Stimulated activated naive CD4-positive, alpha-beta T cell (primary cell): ENCODE results near the gene RPN1.
"Not testable (repeated sequence)": the region's sequence is repeated elsewhere in the genome, so short reads cannot be mapped to it uniquely, and the experiment has no call there.

Source experiments
- DNase-seq, 6 experiments: peaks; one replicate each; lab custom pipeline; 2025; lab: John Stamatoyannopoulos, UW

Gene RPN1

DNA sequence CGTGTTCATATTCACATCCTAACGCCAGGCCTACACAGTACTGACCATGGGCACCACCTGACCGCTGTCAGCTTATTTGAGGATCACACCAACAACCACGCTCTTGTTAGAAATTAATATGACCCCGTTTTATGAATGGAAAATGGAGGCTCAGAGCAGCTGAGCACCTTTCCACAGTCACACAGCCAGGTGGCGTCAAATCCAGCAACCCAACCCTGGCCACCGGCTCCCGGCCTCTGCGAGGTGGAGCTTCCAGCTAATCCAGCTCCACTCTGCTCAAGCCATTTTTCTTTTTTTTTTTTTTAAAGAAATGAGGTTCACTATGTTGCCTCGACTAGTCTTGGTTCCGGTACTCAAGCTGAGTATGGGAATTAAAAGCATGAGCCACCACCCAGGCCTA lies 41.3 kb downstream of the RPN1 start:
- DNase-seq = no peak

DNA sequence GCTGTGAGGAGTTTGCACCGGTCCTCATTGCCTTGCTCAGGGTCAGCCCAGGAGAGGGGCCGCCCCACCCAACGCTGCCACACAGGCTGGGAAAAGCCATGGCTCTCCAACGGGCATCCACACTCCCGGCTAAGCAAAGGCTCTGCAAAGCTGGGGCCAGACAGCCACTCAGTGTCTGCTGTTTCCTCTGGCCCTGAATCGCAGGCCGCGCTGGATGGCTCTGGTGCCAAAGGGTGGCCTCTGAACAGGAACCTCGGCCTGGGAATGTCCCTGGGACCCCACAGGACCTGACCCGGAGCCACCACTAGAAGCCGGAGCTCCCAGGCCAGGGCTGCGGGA lies 42.9 kb downstream of the RPN1 start:
- DNase-seq = no peak

DNA sequence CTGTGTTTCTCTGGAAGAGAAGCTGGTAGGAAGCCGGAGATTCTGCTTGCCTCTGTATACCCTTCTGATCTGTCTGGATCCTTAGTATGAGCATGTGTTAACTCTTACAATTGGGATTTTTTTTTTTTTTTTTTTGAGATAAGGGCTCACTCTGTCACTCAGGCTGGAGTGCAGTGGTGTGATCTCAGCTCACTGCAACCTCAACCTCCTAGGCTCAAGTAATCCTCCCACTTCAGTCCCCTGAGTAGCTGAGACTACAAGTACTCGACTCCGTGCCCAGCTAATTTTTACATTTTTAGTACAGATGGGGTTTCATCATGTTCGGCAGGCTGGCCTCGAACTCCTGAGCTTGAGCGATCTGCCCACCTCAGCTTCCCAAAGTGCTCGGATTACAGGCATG lies 44.5 kb downstream of the RPN1 start:
- DNase-seq = no peak

DNA sequence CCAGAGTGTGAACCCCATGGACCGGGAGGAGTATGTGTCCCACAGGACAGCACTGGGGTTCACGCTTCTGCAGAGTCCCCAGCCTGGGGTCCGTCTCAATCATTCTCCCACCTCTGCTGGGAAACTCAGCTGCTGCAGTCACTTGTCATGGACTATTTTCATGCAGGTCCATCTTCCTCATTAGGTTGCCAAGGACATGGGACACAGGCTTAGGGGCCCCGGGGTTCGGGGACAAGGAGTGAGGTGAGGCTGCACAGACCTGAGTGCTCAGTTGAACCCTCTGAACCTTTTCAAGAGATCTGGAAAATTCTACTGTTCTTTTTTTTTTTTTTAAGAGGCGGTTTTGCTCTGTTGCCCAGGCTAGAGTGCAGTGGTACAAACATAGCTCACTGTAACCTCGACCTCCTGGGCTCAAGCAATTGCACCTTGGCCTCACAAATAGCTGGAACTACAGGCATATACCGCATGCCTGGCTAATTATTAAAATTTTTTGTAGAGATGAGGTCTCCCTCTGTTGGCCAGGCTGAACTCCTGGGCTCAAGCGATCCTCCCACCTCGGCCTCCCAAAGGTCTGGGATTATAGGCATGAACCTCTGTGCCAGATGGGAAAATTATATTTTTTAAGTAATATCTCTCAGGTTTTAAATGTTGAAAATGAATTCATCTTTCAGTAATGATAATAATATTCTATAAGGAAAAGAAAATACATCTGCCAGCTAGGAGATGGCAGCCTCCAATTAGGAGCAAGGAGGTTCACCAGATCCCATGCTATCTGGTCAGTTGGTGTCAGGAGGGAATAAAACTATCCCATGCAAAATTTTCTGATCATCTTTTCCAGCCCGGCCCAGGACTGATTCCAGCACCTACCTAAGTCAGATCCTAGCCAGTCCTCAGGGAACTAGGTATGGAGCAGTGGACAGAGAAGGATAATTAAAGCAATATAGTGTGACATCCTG lies 45.2 kb downstream of the RPN1 start:
- DNase-seq = no peak

DNA sequence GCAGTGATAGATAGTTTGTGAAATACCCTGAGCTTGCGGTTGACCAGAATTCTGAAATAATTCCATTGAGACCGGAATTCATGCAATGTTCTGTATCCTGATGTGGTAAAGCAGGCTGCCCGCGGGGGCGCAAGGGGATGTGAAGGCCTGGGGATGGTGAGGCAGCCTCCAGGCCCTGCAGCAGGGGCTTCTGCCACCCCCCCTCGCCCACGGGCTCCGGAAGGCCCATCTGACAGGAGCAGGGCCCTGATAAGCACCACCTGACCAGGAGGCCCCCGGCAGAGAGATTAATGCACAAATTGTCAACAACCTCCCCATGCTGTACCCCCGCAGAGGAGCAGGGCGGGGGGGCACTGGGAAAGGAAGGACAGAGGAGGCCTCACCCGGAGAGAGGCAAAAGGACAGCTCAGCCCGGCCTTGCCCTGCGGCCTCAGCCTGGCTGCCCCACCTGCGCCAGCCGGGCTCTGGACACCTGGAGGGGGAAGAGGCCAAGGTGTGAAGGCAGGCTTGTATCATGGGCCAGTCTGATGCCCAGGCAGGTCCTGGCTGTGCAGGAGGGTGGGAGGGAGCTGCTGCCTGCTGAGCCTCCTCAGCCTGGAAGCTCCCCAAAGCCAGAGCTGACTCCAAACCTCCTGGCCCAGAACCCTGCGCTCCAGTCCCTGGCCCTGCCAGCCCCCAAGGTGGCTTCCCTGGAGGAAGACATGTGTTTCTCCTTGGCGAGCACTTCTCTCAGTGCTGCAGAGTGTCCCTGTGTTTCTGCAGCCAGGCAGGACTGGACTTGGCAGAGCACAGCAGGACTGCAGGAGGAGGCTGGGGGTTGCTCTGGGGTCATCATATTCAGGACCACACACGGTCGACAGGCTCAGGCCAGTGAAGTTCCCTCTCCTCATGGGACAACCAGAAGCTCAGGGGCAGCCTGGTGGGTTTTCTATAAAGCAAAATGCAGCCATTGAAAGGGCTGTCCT lies 46.5 kb downstream of the RPN1 start:
- DNase-seq = no peak

DNA sequence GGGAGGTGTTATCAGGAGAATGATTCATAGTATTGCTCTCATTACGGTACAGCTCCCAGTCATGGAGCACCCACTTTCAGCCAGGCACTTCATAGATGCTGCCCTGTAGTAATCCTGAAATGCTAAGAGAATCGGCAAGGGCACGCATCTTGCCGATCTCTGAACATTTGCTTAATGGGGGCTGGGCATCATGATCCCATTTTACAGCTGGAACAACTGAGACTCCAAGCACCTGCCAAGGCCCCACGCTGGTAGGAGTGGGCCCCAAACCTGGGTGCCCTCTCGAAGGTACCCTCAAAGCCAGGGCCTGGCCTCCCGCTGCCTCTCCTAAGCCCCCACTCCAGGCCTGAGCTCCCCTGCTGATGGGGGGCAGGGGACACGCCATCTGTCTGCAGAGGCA lies 47.3 kb downstream of the RPN1 start:
- DNase-seq = no peak

DNA sequence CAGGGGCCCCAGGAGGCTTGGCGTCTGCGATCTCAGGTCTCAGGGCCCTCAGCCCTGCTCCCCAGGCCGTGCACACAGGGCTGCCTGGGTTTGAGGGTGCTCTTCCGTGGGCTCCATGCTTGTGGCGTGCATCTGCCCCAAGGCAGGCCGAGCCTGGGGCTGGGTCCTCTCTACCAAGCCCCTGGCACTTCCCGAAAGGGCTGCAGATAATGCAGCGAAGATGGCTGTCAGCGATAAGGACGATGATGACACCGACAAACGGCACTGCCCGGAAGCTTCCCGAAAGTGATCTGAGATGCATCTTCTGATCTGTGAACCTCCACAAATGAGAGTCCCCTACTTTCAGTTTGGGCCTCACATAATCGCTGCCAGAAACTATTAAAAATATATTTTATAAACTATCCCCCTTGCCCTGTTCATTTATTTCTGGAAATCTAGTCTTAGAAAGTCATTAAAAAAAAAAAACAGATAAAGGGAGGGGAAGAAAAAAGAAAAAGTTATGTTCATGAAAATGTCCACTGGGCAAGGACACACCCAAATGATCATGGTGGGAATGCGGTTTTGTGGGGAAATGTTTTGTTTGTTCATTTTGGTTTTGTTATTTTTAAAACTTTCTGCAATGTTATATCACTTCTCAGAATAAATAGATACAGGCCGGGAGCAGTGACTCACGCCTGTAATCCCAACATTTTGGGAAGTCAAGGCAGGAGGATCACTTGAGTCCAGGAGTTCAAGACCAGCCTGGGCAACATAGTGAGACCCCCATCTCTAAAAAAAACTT lies 51.5 kb downstream of the RPN1 start:
- no peak for DNase-seq

DNA sequence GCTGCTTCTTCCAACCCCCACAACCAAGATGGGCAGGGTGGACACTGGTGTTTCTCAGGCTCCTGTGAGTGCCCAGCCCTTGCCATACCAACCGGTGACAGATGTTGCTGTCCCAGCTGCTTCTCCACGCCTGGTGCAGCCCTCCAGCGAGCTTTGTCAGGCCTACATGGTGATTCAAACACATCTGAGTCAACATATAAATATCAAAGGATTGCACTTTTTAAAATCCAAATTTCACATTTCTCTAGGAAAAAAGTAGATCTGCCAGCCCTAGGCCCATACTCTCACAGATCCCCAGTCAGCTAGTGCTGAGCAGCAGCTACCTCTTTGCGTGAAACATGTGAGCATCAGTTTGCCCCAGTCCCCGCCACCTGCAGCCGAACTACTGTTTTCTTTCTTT lies 52.7 kb downstream of the RPN1 start:
- DNase-seq = no peak

DNA sequence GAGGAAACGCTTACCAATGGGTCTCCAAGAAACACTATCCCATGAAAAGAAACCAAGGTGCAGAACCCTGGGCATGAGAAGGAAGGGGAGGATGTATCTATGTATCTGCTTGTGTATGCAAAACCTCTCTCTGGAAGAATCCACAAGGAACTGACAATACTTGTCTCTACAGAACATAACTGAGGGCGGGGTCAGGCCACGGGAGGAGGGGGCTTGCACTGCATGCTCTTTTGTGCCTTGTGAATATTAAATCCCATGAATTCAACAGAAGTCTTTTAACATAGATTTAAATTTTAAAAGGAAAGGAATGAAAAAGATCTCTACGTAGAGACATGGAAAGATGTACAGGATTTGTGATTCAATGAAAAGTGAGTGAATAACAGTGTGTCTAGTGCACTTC lies 57.8 kb downstream of the RPN1 start:
- DNase-seq = no peak

DNA sequence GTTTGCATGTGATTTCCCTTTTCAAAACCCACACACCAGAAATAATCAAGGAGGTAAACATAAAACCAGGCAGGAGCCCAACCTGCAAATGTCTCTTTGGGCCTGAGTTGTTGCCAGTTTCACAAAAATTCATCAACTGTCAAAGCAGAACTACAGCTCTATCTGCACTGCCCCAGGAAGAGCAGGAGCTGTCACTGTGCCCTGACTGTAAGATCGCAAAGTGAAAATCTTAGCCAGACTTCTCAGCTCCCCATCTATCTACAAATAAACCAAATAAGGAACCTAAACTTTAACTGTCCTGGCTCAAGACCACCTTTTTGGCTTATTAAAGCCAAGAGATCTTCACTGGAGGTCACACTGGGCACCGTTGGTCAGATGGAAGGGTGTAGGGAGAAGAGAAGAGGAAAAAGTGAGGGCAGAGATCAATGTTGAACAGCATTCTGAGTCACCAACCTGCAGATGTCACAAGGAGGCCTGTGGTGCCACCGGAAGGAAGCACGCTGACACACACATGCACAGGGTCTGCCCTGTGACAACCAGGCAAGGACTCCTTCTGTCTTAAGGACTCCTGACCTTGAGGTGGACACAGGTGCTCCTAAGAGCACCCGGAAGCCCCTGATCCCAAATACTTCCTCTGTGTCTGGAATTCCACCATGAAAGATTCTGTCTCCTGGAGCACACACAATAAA lies 58.7 kb downstream of the RPN1 start:
- no peak for DNase-seq

DNA sequence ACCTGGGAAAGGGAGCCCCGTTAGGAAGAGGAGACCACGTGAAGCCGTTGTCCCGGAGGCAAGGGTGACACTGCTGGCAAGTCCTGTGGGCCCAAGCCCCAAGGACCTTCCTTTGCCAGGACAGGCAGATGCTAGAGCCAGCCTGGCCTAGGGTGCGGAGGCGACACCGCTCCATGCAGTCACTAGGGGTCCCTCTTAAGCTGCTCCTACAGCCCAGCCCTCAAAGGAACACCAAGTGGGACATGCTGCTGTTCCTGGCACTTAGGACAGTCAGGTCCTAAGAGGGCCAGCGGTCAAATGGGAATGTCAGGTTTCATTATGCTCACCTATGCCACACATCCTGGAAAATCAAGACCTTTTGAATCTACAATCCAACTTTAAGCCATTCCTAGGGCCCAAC lies 59.7 kb downstream of the RPN1 start:
- DNase-seq = no peak

DNA sequence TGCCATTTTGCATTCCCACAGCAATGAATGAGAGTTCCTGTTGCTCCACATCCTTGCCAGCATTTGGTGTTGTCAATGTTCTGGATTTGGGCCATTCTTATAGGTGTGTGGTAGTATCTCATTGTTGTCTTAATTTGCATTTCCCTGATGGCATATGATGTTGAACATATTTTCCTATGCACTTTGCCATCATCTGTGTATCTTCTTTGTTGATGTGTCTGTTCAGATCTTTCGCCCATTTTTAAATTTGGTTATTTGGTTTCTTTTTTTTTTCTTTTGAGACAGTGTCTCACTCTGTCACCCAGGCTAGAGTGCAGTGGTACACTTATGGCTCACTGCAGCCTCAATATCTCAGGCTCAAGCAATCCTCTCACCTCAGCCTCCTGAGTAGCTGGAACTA lies 60.6 kb downstream of the RPN1 start:
- not testable (repeated sequence) for DNase-seq

DNA sequence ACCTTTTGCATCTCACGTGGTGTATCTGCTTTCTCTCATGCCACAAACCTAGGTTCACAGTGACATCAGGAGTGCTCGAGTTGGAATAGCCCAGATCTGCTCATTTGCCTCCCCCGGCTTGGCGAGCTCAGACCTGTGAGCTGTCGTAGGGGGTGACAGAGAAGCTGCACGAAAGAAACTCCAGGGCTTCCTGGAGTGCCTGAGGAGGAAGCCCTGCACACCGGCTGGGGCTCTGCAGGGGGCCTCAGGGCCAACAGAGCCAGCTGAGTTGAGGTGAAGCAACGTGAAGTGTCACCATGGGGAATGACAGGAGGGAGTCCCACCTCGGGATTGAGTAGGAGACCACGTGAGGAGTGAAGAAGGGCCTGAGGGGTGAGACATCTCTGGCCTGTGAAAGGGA lies 62.5 kb downstream of the RPN1 start:
- no peak for DNase-seq

DNA sequence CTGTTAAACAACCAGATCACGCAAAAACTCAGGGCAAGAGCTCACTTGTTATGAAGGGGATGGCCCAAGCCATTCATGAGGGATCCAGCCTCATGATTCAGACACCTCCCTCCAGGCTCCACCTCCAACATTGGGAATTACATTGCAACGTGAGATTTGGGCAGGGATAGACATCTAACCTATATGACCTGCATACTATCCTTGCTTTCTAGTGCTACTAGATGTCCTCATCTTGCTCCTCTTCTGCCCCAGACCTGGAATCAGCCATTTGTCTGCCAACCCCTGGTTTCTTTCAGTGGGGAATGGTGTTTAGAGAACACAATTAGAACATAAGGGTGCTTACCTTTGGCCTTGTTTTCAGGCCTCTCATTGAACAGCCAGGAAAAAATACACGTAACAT lies 63.2 kb downstream of the RPN1 start:
- no peak for DNase-seq

DNA sequence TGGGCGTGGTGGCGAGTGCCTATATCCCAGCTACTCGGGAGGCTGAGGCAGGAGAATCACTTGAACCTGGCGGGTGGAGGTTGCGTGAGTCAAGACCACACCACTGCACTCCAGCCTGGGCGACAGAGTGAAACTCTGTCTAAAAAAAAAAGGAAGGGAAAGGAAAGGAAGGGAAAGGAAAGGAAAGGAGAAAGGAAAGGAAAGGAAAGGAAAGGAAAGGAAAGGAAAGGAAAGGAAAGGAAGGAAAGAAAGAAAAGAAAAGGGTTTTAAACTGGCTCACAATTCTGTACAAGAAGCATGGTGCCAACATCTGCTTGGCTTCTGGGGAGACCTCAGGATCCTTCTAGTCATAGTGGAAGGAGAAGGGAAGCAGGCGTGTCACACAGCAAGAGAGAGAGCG lies 63.7 kb downstream of the RPN1 start:
- not testable (repeated sequence) for DNase-seq

DNA sequence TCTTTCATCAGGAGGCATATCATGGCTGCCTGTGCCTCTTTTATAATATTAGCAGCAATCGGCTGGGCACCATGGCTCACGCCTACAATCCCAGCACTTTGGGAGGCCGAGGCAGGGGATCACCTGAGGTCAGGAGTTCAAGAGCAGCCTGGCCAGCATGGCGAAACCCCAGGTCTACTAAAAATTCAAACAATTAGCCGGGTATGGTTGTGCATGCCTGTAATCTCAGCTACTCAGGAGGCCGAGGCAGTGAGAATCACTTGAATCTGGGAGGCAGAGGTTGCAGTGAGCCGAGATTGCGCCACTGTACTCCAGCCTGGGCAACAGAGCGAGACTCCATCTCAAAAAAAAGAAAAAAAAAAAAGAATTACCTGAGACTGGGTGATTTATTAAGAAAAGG lies 64.2 kb downstream of the RPN1 start:
- not testable (repeated sequence) for DNase-seq

DNA sequence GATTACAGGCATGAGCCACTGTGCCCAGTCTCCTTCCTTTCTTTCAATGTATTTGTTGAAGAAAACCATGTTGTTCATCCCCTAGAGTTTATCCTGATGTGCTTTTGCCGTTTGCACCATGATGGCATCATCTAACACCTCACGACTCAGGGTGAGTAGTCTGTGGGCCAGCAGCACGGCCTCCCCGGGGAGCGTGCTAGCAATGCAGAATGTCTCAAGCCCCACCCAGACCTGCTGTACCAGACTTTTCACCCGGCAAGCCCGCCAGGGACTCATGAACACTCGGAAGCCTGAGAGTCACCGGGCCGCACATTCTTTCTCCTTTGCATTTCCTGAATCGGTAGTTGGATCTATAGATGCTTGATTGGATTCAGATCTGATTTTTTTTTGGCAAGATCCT lies 64.6 kb downstream of the RPN1 start:
- DNase-seq = no peak

DNA sequence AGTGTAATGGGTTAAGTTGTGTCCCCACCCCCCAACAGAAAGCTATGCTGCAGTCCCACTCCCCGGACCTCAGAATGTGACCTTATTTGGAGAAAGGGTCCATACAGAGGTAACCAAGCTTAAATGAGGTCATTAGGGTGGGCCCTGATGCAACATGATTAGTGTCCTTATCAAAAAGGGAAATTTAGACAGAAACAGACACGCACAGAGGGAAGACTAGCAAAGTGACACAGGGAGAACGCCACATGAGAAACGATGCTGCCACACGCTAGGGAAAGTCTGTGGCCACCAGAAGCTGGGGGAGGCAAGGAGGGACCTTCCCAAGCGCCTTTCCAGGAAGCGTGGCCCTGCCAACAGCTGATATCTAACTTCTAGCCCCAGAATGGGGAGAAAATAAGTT lies 65.4 kb downstream of the RPN1 start:
- no peak for DNase-seq

DNA sequence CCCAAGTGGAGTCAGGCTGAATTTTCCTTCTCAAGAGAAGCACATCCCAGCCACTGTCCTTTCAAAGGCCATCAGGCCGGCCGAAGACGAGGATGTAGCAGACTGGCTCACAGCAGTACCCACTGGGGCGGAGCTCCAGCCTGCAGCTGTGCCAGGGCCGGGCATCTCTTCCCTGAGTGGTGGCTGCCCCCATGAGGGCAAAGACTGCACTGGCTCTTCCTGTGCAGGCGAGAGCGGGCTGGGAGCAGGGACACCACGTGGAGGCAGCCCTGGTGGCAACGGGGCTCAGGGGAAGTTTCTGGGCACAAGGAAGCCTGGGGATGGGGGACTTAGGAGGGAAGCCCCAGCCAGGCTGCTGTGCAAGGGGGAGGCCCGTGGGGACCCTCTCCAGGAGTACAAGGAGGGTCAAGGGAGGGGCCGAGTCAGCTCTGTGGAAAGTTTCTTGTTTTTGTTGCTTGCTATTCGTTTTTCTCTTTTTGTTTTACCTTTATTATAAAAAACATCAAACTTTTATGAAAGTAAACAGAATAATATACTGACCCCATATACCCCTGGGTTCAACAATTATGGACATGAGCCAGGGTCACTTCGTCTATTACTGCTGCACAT lies 66.1 kb downstream of the RPN1 start:
- DNase-seq = peak in 3 of 6 experiments; percentile 3 to 12 (median 3)

DNA sequence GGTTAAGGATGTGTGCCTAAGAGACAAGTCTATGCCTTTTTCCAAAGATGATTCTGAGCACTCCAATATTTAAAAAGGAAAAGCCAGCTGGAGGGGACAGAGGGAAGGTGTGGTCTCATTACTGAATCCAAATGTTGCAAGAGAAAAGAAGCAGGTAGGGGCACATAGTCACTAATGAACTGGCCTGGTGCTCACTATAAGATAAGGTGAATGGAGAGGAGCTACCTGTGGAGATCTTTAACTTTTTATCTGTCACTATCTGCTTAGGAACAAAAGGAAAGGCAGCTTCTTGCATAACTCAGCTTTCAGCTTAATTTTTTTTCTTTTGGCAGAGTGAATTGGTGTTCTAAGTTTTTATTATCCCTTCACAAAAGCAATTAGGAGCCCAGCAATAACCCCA lies 69.1 kb downstream of the RPN1 start:
- no peak for DNase-seq

DNA sequence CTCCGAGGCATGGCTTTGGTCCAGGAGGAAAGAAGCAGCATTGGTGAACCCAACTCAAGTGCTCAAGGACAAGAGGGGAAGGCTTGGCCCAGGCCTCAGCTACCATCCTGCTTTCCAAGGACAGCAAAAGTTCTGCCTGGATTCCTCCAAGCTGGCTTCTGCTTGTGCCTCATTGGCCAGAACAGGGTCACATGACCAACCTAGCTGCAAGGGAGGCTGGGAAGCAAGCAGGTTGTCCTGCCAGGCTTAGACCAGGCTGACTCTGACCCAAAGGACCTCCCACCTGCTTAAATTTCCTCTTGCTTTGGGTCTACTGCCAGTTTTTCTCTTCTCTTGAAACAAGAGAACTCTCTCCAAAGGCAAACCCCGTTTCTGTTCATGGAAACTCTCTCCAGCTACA lies 70.7 kb downstream of the RPN1 start:
- no peak for DNase-seq
